PFSK-1 (cell line): ENCODE measurements around the gene RNF31.

Source experiments
- POLR2AphosphoS5 ChIP-seq: IDR thresholded peaks from 2 replicates; pipeline ENCODE4 v1.6.1; 2012; ENCODE audit warnings: low read depth, mild to moderate bottlenecking, control low read depth, low read length, moderate library complexity
- REST ChIP-seq, 2 experiments: IDR thresholded peaks; 2 replicates each; pipeline versions ENCODE4 v1.6.1 to v1.8.0; 2011 to 2012; ENCODE audit warnings: low read depth in 2 of 2, low read length in 2 of 2, control low read depth in 1 of 2, inconsistent platforms in 1 of 2, mild to moderate bottlenecking in 1 of 2, moderate library complexity in 1 of 2; ENCODE audit not compliant: insufficient read depth in 1 of 2
- TAF1 ChIP-seq: IDR thresholded peaks from 2 replicates; pipeline ENCODE4 v1.6.1; 2012; ENCODE audit warnings: low read length, control low read depth, borderline replicate concordance; ENCODE audit not compliant: insufficient read depth

- no peak for TF ChIP-seq TAF1
- no peak for TF ChIP-seq POLR2AphosphoS5
- no peak for TF ChIP-seq REST (IDR thresholded peaks at IDR 0.05; ENCODE audit: insufficient read depth in 1 of 2, low read depth in 2 of 2, low read length in 2 of 2)
These were observed 3.3 kb downstream of the RNF31 start for GRCh38 chr14:24150567-24150966.
